Measurements from ENCODE around the gene YEATS4. TPM values are rescaled to one million over a fixed set of nuclear protein-coding genes. Genes with fewer than 3 reads are reported as not detected.

YEATS4 gene
- polyA plus RNA-seq, 1 experiment, result 13.0 TPM

- Histone ChIP-seq H3K4me3 (ENCODE audit: low read depth, low read length) (no peak overlapping the region), H3K27ac (ENCODE audit: low read depth, low read length) (no peak overlapping the region), H3K9me3 (ENCODE audit: control insufficient read depth, insufficient read depth, low read length) (no peaks in the 10 kb centered on the region), H3K27me3 (ENCODE audit: control insufficient read depth, insufficient read depth, low read length) (no peaks in the 10 kb centered on the region)
- ChIA-PET POLR2A (no interaction called here), CTCF (interaction anchor here (0.5 to 5.3 kb wide), 12 partner anchors 28 to 251 kb away, joined by 3 to 90 read pairs (median 4); partner anchors contain the start of gene CCT2)
- peak; percentile 73 for TF ChIP-seq CTCF (IDR thresholded peaks at IDR 0.05; ENCODE audit: low read depth, low read length)
- DNase-seq (ENCODE audit: low read depth, low spot score), result peak; percentile 50
These were observed 28.8 kb downstream of the YEATS4 start for GRCh38 chr12:69388371-69388770.

- Histone ChIP-seq H3K4me3 (ENCODE audit: low read depth, low read length) (no peak overlapping the region), H3K9me3 (ENCODE audit: control insufficient read depth, insufficient read depth, low read length) (no peaks in the 10 kb centered on the region), H3K27ac (ENCODE audit: low read depth, low read length) (peak overlapping the region; percentile 52), H3K27me3 (ENCODE audit: control insufficient read depth, insufficient read depth, low read length) (no peaks in the 10 kb centered on the region)
- POLR2A ChIA-PET, result interaction anchor here (0.6 to 1.2 kb wide), 3 partner anchors 65 to 105 kb away, joined by 3 to 6 read pairs (median 5); partner anchors contain the start of gene FRS2
- no peak for TF ChIP-seq CTCF (IDR thresholded peaks at IDR 0.05; ENCODE audit: low read depth, low read length)
- peak; percentile 41 for DNase-seq (ENCODE audit: low read depth, low spot score)
- CTCF ChIA-PET, result interaction anchor here (0.6 to 5.3 kb wide), 12 partner anchors 10 to 249 kb away, joined by 3 to 90 read pairs (median 3); no protein-coding TSS in a partner anchor
These were observed 30.3 kb downstream of the YEATS4 start for GRCh38 chr12:69389831-69390230.

GRCh38 chr12:69392179-69392928 is 32.8 kb downstream of the YEATS4 start:
- TF ChIP-seq CTCF (IDR thresholded peaks at IDR 0.05; ENCODE audit: low read depth, low read length), result no peak
- no peaks in the 10 kb centered on the region for H3K27me3 ChIP-seq (ENCODE audit: control insufficient read depth, insufficient read depth, low read length)
- H3K9me3 ChIP-seq (ENCODE audit: control insufficient read depth, insufficient read depth, low read length), result no peaks in the 10 kb centered on the region
- H3K4me3 ChIP-seq (ENCODE audit: low read depth, low read length), result no peak overlapping the region
- H3K27ac ChIP-seq (ENCODE audit: low read depth, low read length), result no peak overlapping the region
- no peak for DNase-seq (ENCODE audit: low read depth, low spot score)
- ChIA-PET POLR2A (no interaction called here), CTCF (no interaction called here)

- no peaks in the 10 kb centered on the region for H3K27me3 ChIP-seq (ENCODE audit: control insufficient read depth, insufficient read depth, low read length)
- H3K27ac ChIP-seq (ENCODE audit: low read depth, low read length), result no peak overlapping the region
- H3K9me3 ChIP-seq (ENCODE audit: control insufficient read depth, insufficient read depth, low read length), result no peaks in the 10 kb centered on the region
- TF ChIP-seq CTCF (IDR thresholded peaks at IDR 0.05; ENCODE audit: low read depth, low read length), result no peak
- ChIA-PET POLR2A (no interaction called here), CTCF (interaction anchor here (2.7 kb wide), 1 partner anchor 175 kb away, joined by 14 read pairs; no protein-coding TSS in a partner anchor)
- no peak overlapping the region for H3K4me3 ChIP-seq (ENCODE audit: low read depth, low read length)
- no peak for DNase-seq (ENCODE audit: low read depth, low spot score)
These were observed 36.5 kb downstream of the YEATS4 start for GRCh38 chr12:69396041-69396440.

- Histone ChIP-seq H3K9me3 (ENCODE audit: control insufficient read depth, insufficient read depth, low read length) (no peaks in the 10 kb centered on the region), H3K27me3 (ENCODE audit: control insufficient read depth, insufficient read depth, low read length) (no peaks in the 10 kb centered on the region), H3K27ac (ENCODE audit: low read depth, low read length) (no peak overlapping the region), H3K4me3 (ENCODE audit: low read depth, low read length) (no peak overlapping the region)
- ChIA-PET POLR2A (no interaction called here), CTCF (no interaction called here)
- no peak for TF ChIP-seq CTCF (IDR thresholded peaks at IDR 0.05; ENCODE audit: low read depth, low read length)
- no peak for DNase-seq (ENCODE audit: low read depth, low spot score)
These were observed 37.4 kb downstream of the YEATS4 start for GRCh38 chr12:69396963-69397362.
